HG03521 (cell line): Measurements from ENCODE around the gene ACAA2.
A peak's percentile ranks its signal among the peaks of the same experiment; 100 is the strongest.
"Not testable (repeated sequence)": the region's sequence is repeated elsewhere in the genome, so short reads cannot be mapped to it uniquely, and the experiment has no call there.

Experiments used
- ATAC-seq: cut with Tn5 transposase; IDR thresholded peaks from one replicate; pipeline ENCODE4 v1.9.1; 2021; ENCODE audit warnings: mild to moderate bottlenecking, moderate library complexity; ENCODE audit not compliant: unreplicated experiment

Gene ACAA2

GRCh38 chr18:49813069-49813318 lies 339 bp downstream of the ACAA2 start:
- peak; percentile 27 for ATAC-seq

- no peak for ATAC-seq
These were observed 856 bp downstream of the ACAA2 start for GRCh38 chr18:49812286-49813068.

GRCh38 chr18:49811151-49811938 lies 2.0 kb downstream of the ACAA2 start:
- ATAC-seq: no peak

GRCh38 chr18:49808553-49809191 lies 4.7 kb downstream of the ACAA2 start:
- not testable (repeated sequence) for ATAC-seq

- no peak for ATAC-seq
These were observed 9.2 kb downstream of the ACAA2 start for GRCh38 chr18:49804096-49804495.

GRCh38 chr18:49802623-49803022 lies 10.7 kb downstream of the ACAA2 start:
- no peak for ATAC-seq

- ATAC-seq: not testable (repeated sequence)
These were observed 12.8 kb downstream of the ACAA2 start for GRCh38 chr18:49800491-49800890.

- not testable (repeated sequence) for ATAC-seq
These were observed 13.5 kb downstream of the ACAA2 start for GRCh38 chr18:49799806-49800205.

GRCh38 chr18:49798001-49798400 lies 15.3 kb downstream of the ACAA2 start:
- no peak for ATAC-seq

GRCh38 chr18:49795612-49796552 lies 17.5 kb downstream of the ACAA2 start:
- no peak for ATAC-seq

- no peak for ATAC-seq
These were observed 18.6 kb downstream of the ACAA2 start for GRCh38 chr18:49794743-49795142.

- not testable (repeated sequence) for ATAC-seq
These were observed 23.7 kb downstream of the ACAA2 start for GRCh38 chr18:49789560-49790134.

- ATAC-seq: no peak
These were observed 24.9 kb downstream of the ACAA2 start for GRCh38 chr18:49788327-49788898.

- ATAC-seq: no peak
These were observed 27.2 kb downstream of the ACAA2 start for GRCh38 chr18:49786019-49786720.

- ATAC-seq: no peak
These were observed 28.7 kb downstream of the ACAA2 start for GRCh38 chr18:49784427-49785185.

- not testable (repeated sequence) for ATAC-seq
These were observed 29.7 kb downstream of the ACAA2 start for GRCh38 chr18:49783631-49784030.

- no peak for ATAC-seq
These were observed 34.4 kb downstream of the ACAA2 start for GRCh38 chr18:49778826-49779465.

GRCh38 chr18:49769047-49769728 lies 44.1 kb downstream of the ACAA2 start:
- ATAC-seq: no peak
